Measurements from ENCODE around the gene ABCA3. TPM values are rescaled to one million over a fixed set of nuclear protein-coding genes. Genes with fewer than 3 reads are reported as not detected.

ABCA3 gene
- total and polyA plus RNA-seq, 2 experiments from 2014 or later = 3.0 to 4.1 TPM

DNA sequence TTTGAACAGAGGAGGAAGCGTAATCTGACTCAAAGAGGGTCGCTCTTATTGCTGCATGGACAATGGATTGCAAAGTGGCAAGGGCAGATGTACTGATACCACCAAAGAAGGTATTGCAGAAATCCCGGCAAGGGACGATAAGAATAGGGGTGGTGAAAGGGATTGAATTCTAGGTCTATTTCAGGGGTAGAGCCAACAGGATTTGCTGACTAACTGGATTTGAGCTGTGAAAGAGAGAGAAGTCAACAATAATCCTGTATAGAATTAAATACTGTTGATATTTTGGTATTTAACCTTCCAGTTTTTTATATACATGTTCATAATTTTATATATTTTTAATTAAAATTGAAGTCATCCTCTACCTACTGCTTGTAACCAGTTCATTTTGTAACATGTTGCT lies 19.4 kb upstream of the ABCA3 start:
- H4K20me1 ChIP-seq (replicated peaks; ENCODE audit: insufficient read depth) = no peaks in the 10 kb centered on the region
- H3K27me3 Mint-ChIP-seq (ENCODE audit: insufficient read depth, low read depth, poor library complexity) = no peaks in the 10 kb centered on the region

DNA sequence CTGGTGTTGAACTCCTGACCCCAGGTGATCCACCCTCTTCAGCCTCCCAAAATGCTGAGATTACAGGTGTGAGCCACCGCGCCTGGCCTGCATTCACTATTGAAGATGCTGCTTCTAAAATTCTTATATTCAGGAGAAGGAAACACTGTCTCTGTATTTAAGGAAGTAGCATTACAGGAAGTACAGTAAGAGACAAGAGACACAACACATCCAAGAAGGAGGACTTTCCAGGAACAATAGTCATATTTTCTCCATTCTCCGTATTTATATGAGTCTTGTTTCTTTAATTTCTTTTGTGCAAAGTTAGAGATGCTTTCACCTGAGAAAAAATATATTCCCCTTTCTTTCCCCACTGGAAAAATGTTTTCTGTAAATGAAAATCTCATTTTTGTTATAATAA lies 18.3 kb upstream of the ABCA3 start:
- no peak overlapping the region for H3K27ac Mint-ChIP-seq
- no peaks in the 10 kb centered on the region for H3K27me3 ChIP-seq (ENCODE audit: insufficient read depth)
- no peaks in the 10 kb centered on the region for H3K36me3 ChIP-seq (ENCODE audit: insufficient read depth)

More for the DNA sequence above, 19.4 kb upstream of the ABCA3 start:
- Mint-ChIP-seq H3K4me3 (no peak overlapping the region), H3K9me3 (no peaks in the 10 kb centered on the region), H3K4me1 (no peaks in the 10 kb centered on the region), H3K36me3 (ENCODE audit: low read depth) (no peaks in the 10 kb centered on the region), H3K27ac (no peak overlapping the region)
- Histone ChIP-seq H3K79me2 (replicated peaks; ENCODE audit: insufficient read depth) (no peaks in the 10 kb centered on the region), H3K4me1 (ENCODE audit: insufficient read depth) (no peaks in the 10 kb centered on the region), H3K9me2 (ENCODE audit: insufficient read depth) (no peaks in the 10 kb centered on the region), H3K27ac (ENCODE audit: low read depth) (no peak overlapping the region), H3K4me3 (no peak overlapping the region), H3K27me3 (ENCODE audit: insufficient read depth) (no peaks in the 10 kb centered on the region), H3F3A (replicated peaks; ENCODE audit: low read depth) (no peaks in the 10 kb centered on the region), H2AFZ (no peak overlapping the region), H3K4me2 (no peak overlapping the region), H3K36me3 (ENCODE audit: insufficient read depth) (no peaks in the 10 kb centered on the region)
- ATAC-seq (no peak), DNase-seq (ENCODE audit: low spot score) (no peak)
- TF ChIP-seq, protein P1, sequence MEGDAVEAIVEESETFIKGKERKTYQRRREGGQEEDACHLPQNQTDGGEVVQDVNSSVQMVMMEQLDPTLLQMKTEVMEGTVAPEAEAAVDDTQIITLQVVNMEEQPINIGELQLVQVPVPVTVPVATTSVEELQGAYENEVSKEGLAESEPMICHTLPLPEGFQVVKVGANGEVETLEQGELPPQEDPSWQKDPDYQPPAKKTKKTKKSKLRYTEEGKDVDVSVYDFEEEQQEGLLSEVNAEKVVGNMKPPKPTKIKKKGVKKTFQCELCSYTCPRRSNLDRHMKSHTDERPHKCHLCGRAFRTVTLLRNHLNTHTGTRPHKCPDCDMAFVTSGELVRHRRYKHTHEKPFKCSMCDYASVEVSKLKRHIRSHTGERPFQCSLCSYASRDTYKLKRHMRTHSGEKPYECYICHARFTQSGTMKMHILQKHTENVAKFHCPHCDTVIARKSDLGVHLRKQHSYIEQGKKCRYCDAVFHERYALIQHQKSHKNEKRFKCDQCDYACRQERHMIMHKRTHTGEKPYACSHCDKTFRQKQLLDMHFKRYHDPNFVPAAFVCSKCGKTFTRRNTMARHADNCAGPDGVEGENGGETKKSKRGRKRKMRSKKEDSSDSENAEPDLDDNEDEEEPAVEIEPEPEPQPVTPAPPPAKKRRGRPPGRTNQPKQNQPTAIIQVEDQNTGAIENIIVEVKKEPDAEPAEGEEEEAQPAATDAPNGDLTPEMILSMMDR (conservative IDR thresholded peaks at IDR 0.05; ENCODE audit: low read depth in 2 of 2) = no peak
- TF ChIP-seq EZH2 (IDR thresholded peaks at IDR 0.05; ENCODE audit: low read depth, unreplicated experiment) (no peak), ZNF114 (CRISPR knock-in tag; IDR thresholded peaks at IDR 0.05) (no peak), JUNB (IDR thresholded peaks at IDR 0.05; ENCODE audit: unreplicated experiment) (no peak), POLR2AphosphoS5 (IDR thresholded peaks at IDR 0.05; ENCODE audit: low read depth) (no peak), NANOG (IDR thresholded peaks at IDR 0.05; ENCODE audit: borderline replicate concordance) (no peak), EZH2phosphoT487 (IDR thresholded peaks at IDR 0.05; ENCODE audit: unreplicated experiment) (no peak)
- TF ChIP-seq, protein P2, sequence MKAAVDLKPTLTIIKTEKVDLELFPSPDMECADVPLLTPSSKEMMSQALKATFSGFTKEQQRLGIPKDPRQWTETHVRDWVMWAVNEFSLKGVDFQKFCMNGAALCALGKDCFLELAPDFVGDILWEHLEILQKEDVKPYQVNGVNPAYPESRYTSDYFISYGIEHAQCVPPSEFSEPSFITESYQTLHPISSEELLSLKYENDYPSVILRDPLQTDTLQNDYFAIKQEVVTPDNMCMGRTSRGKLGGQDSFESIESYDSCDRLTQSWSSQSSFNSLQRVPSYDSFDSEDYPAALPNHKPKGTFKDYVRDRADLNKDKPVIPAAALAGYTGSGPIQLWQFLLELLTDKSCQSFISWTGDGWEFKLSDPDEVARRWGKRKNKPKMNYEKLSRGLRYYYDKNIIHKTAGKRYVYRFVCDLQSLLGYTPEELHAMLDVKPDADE (IDR thresholded peaks at IDR 0.05) = no peak

More for the DNA sequence above, 18.3 kb upstream of the ABCA3 start:
- Histone ChIP-seq H3K27ac (ENCODE audit: low read depth) (no peak overlapping the region), H3K9me2 (ENCODE audit: insufficient read depth) (no peaks in the 10 kb centered on the region), H3K79me2 (replicated peaks; ENCODE audit: insufficient read depth) (no peaks in the 10 kb centered on the region), H4K20me1 (replicated peaks; ENCODE audit: insufficient read depth) (no peaks in the 10 kb centered on the region), H3F3A (replicated peaks; ENCODE audit: low read depth) (no peaks in the 10 kb centered on the region), H2AFZ (no peak overlapping the region), H3K4me2 (no peak overlapping the region), H3K4me1 (ENCODE audit: insufficient read depth) (no peaks in the 10 kb centered on the region), H3K4me3 (no peak overlapping the region)
- DNase-seq (ENCODE audit: low spot score) (no peak), ATAC-seq (no peak)
- TF ChIP-seq POLR2AphosphoS5 (IDR thresholded peaks at IDR 0.05; ENCODE audit: low read depth) (no peak), ZNF331 (CRISPR knock-in tag; IDR thresholded peaks at IDR 0.05; ENCODE audit: low read depth) (no peak), CREB1 (CRISPR knock-in tag; IDR thresholded peaks at IDR 0.05; ENCODE audit: low read depth) (no peak), JUNB (IDR thresholded peaks at IDR 0.05; ENCODE audit: unreplicated experiment) (no peak), EZH2 (IDR thresholded peaks at IDR 0.05; ENCODE audit: low read depth, unreplicated experiment) (no peak)
- TF ChIP-seq, protein P3, sequence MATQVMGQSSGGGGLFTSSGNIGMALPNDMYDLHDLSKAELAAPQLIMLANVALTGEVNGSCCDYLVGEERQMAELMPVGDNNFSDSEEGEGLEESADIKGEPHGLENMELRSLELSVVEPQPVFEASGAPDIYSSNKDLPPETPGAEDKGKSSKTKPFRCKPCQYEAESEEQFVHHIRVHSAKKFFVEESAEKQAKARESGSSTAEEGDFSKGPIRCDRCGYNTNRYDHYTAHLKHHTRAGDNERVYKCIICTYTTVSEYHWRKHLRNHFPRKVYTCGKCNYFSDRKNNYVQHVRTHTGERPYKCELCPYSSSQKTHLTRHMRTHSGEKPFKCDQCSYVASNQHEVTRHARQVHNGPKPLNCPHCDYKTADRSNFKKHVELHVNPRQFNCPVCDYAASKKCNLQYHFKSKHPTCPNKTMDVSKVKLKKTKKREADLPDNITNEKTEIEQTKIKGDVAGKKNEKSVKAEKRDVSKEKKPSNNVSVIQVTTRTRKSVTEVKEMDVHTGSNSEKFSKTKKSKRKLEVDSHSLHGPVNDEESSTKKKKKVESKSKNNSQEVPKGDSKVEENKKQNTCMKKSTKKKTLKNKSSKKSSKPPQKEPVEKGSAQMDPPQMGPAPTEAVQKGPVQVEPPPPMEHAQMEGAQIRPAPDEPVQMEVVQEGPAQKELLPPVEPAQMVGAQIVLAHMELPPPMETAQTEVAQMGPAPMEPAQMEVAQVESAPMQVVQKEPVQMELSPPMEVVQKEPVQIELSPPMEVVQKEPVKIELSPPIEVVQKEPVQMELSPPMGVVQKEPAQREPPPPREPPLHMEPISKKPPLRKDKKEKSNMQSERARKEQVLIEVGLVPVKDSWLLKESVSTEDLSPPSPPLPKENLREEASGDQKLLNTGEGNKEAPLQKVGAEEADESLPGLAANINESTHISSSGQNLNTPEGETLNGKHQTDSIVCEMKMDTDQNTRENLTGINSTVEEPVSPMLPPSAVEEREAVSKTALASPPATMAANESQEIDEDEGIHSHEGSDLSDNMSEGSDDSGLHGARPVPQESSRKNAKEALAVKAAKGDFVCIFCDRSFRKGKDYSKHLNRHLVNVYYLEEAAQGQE (IDR thresholded peaks at IDR 0.05; ENCODE audit: unreplicated experiment) = no peak
- H3K36me3 Mint-ChIP-seq (ENCODE audit: low read depth) = no peaks in the 10 kb centered on the region
- H3K4me3 Mint-ChIP-seq = no peak overlapping the region
- H3K4me1 Mint-ChIP-seq = no peaks in the 10 kb centered on the region
- H3K27me3 Mint-ChIP-seq (ENCODE audit: insufficient read depth, low read depth, poor library complexity) = no peaks in the 10 kb centered on the region
- no peaks in the 10 kb centered on the region for H3K9me3 Mint-ChIP-seq
